ENCODE results near the gene RAB4A. TPM values are rescaled to one million over a fixed set of nuclear protein-coding genes. Genes with fewer than 3 reads are reported as not detected.

The RAB4A gene
- total and polyA plus RNA-seq, 9 of the 15 experiments (the other 6 are each of a cell fraction or from before 2014, with no cell fraction given), result 8.3 to 61.0 (median 26.7) TPM

- TF ChIP-seq SRSF1 (IDR thresholded peaks at IDR 0.05; ENCODE audit: low read depth, low read length) (no peak), ZNF133 (CRISPR knock-in tag; IDR thresholded peaks at IDR 0.05) (no peak), CHCHD3 (CRISPR knock-in tag; IDR thresholded peaks at IDR 0.05) (no peak), TEAD1 (CRISPR knock-in tag; IDR thresholded peaks at IDR 0.05) (no peak), ILF3 (IDR thresholded peaks at IDR 0.05; ENCODE audit: borderline replicate concordance) (no peak), NFE2 (IDR thresholded peaks at IDR 0.05; ENCODE audit: low read depth) (peak; percentile 65; the same call in 1 of the 2 replicates), ZNF324 (CRISPR knock-in tag; IDR thresholded peaks at IDR 0.05) (no peak), GTF2A2 (tag; IDR thresholded peaks at IDR 0.05) (no peak), HCFC1 (IDR thresholded peaks at IDR 0.05; ENCODE audit: low read depth, low read length) (no peak), GATAD2A (IDR thresholded peaks at IDR 0.05) (0 out of 2 replicates have a peak, but pooled peaks have one; percentile 30), ZNF282 (CRISPR knock-in tag; IDR thresholded peaks at IDR 0.05) (no peak), ZNF644 (tag; IDR thresholded peaks at IDR 0.05; ENCODE audit: low read depth) (no peak), ZNF41 (CRISPR knock-in tag; conservative IDR thresholded peaks at IDR 0.05) (no peak), LARP7 (IDR thresholded peaks at IDR 0.05) (no peak), FUS (optimal IDR thresholded peaks at IDR 0.05; ENCODE audit: low read depth, low read length) (no peak), GATAD2B (IDR thresholded peaks at IDR 0.05; ENCODE audit: borderline replicate concordance) (no peak), ZNF212 (CRISPR knock-in tag; IDR thresholded peaks at IDR 0.05) (no peak), SREBF2 (CRISPR knock-in tag; IDR thresholded peaks at IDR 0.05) (no peak), ETV6 (IDR thresholded peaks at IDR 0.05; ENCODE audit: borderline replicate concordance in 1 of 2, low read depth in 2 of 2, low read length in 1 of 2) (0 out of 4 replicates have a peak, but pooled peaks of 1 of the 2 experiments have one; percentile 12), ETV6 (CRISPR knock-in tag; IDR thresholded peaks at IDR 0.05; ENCODE audit: borderline replicate concordance) (no peak), PTTG1 (tag; IDR thresholded peaks at IDR 0.05; ENCODE audit: low read depth) (no peak), JUNB (CRISPR knock-in tag; conservative IDR thresholded peaks at IDR 0.05) (no peak), ZNF224 (CRISPR knock-in tag; IDR thresholded peaks at IDR 0.05) (no peak)
- TF ChIP-seq, protein P1, sequence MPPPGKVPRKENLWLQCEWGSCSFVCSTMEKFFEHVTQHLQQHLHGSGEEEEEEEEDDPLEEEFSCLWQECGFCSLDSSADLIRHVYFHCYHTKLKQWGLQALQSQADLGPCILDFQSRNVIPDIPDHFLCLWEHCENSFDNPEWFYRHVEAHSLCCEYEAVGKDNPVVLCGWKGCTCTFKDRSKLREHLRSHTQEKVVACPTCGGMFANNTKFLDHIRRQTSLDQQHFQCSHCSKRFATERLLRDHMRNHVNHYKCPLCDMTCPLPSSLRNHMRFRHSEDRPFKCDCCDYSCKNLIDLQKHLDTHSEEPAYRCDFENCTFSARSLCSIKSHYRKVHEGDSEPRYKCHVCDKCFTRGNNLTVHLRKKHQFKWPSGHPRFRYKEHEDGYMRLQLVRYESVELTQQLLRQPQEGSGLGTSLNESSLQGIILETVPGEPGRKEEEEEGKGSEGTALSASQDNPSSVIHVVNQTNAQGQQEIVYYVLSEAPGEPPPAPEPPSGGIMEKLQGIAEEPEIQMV (tag; conservative IDR thresholded peaks at IDR 0.05; ENCODE audit: low read depth), result no peak
- TF ChIP-seq, protein P2, sequence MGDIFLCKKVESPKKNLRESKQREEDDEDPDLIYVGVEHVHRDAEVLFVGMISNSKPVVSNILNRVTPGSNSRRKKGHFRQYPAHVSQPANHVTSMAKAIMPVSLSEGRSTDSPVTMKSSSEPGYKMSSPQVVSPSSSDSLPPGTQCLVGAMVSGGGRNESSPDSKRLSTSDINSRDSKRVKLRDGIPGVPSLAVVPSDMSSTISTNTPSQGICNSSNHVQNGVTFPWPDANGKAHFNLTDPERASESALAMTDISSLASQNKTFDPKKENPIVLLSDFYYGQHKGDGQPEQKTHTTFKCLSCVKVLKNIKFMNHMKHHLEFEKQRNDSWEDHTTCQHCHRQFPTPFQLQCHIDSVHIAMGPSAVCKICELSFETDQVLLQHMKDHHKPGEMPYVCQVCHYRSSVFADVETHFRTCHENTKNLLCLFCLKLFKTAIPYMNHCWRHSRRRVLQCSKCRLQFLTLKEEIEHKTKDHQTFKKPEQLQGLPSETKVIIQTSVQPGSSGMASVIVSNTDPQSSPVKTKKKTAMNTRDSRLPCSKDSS (IDR thresholded peaks at IDR 0.05; ENCODE audit: low read depth, partially characterized antibody), result no peak
- TF ChIP-seq, protein P3, sequence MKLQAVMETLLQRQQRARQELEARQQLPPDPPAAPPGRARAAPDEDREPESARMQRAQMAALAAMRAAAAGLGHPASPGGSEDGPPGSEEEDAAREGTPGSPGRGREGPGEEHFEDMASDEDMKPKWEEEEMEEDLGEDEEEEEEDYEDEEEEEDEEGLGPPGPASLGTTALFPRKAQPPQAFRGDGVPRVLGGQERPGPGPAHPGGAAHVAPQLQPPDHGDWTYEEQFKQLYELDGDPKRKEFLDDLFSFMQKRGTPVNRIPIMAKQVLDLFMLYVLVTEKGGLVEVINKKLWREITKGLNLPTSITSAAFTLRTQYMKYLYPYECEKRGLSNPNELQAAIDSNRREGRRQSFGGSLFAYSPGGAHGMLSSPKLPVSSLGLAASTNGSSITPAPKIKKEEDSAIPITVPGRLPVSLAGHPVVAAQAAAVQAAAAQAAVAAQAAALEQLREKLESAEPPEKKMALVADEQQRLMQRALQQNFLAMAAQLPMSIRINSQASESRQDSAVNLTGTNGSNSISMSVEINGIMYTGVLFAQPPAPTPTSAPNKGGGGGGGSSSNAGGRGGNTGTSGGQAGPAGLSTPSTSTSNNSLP (IDR thresholded peaks at IDR 0.05; ENCODE audit: borderline replicate concordance, low read depth, low read length), result 0 out of 2 replicates have a peak, but pooled peaks have one; percentile 19
Measured at GRCh38 chr1:229280037-229280828, 9.3 kb downstream of the RAB4A start (continued).
